Thyroid gland (tissue), 4 donors: ENCODE results near the gene ADTRP.

Source experiments
- POLR2A ChIP-seq, 2 donors: fragments of 450-650 bp; IDR thresholded peaks; one replicate each; pipeline ENCODE4 v1.6.1; 2017; ENCODE audit warnings: antibody characterized with exemption in 2 of 2, mild to moderate bottlenecking in 2 of 2, moderate library complexity in 1 of 2
- TF ChIP-seq, protein P1 (sequence below), 6 experiments: fragments of 200-600 bp in 3 of 6; fragments of 450-650 bp in 3 of 6; sonication (generic) in 3 of 6; IDR thresholded peaks; one replicate each; pipeline ENCODE4 v1.5.1; 2016 to 2019; ENCODE audit warnings: antibody characterized with exemption in 6 of 6, mild to moderate bottlenecking in 2 of 6, inconsistent platforms in 1 of 6, moderate library complexity in 1 of 6

DNA sequence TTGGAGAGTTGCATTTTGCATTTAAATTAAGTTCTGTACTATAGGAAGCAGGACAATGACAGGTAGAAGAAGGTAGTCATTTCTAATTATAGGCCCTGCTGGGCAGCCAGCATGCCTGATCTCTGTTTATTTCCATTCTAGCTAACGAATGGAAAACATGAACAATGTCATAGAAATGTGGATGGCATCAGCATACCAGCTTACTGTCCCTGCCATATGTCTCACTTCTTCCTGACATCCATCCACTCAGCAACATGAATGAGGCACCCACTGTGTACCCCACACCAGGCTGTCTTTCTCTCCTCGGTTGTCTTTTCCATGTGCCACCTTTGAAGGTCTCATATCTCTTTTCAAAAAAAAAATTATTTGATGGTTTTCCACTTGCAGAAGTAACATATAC is 11.1 kb downstream of the ADTRP start:
- TF ChIP-seq, protein P1, sequence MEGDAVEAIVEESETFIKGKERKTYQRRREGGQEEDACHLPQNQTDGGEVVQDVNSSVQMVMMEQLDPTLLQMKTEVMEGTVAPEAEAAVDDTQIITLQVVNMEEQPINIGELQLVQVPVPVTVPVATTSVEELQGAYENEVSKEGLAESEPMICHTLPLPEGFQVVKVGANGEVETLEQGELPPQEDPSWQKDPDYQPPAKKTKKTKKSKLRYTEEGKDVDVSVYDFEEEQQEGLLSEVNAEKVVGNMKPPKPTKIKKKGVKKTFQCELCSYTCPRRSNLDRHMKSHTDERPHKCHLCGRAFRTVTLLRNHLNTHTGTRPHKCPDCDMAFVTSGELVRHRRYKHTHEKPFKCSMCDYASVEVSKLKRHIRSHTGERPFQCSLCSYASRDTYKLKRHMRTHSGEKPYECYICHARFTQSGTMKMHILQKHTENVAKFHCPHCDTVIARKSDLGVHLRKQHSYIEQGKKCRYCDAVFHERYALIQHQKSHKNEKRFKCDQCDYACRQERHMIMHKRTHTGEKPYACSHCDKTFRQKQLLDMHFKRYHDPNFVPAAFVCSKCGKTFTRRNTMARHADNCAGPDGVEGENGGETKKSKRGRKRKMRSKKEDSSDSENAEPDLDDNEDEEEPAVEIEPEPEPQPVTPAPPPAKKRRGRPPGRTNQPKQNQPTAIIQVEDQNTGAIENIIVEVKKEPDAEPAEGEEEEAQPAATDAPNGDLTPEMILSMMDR (IDR thresholded peaks at IDR 0.05): no peak
- no peak for TF ChIP-seq POLR2A (IDR thresholded peaks at IDR 0.05)
